GM12878 (cell line): ENCODE measurements around the gene UCN2.

Experiments
- MAX ChIP-seq: IDR thresholded peaks from 2 replicates; pipeline ENCODE4 v1.6.1; 2012; ENCODE audit warnings: low read depth, low read length, improper control_type of control experiment
- MYC ChIP-seq: IDR thresholded peaks from 2 replicates; pipeline ENCODE4 v1.6.1; 2011; ENCODE audit warnings: mild to moderate bottlenecking, low read length, moderate library complexity, inconsistent platforms; ENCODE audit not compliant: insufficient read depth, insufficient replicate concordance, insufficient read length, severe bottlenecking
- SMAD1 ChIP-seq: fragments of 450-650 bp; IDR thresholded peaks from 2 replicates; pipeline ENCODE4 v1.6.1; 2018; ENCODE audit warnings: mild to moderate bottlenecking, low read depth; ENCODE audit not compliant: partially characterized antibody

- no peak for TF ChIP-seq SMAD1
- no peak for TF ChIP-seq MAX
- no peak for TF ChIP-seq MYC
These were observed 21.8 kb upstream of the UCN2 start for GRCh38 chr3:48585411-48585810.
